K562 (cell line): ENCODE data around the gene CERS6. TPM values are rescaled to one million over a fixed set of nuclear protein-coding genes. Genes with fewer than 3 reads are reported as not detected.
A peak's percentile ranks its signal among the peaks of the same experiment; 100 is the strongest.

ENCODE experiments used
- DNMT1 ChIP-seq: fragments of 450-650 bp; IDR thresholded peaks from 2 replicates; pipeline ENCODE4 v1.6.1; 2016; ENCODE audit warnings: antibody characterized with exemption, mild to moderate bottlenecking
- ZBTB40 ChIP-seq, 2 experiments: fragments of 450-650 bp in 1 of 2; sonication (generic) in 1 of 2; formaldehyde crosslinking in 1 of 2; IDR thresholded peaks; 2 replicates each; pipeline versions ENCODE4 v1.7.1 to v1.9.0; 2016 to 2022; ENCODE audit warnings: inconsistent platforms in 1 of 2, mild to moderate bottlenecking in 1 of 2, missing genetic modification reagents in 1 of 2
- polyA plus RNA-seq, 8 experiments: library from polyadenylated mRNA; depleted of rRNA in 4 of 8; stranded (reverse) in 5 of 8; unstranded in 3 of 8; fragments of >200 nt; fragmentation: Nextera tagmentation in 2 of 8; fragmentation: Illumina TruSeq in 1 of 8; extraction: Ambion mirVana in 2 of 8; extraction: Trizol in 1 of 8; gene quantifications; 2 replicates each; pipeline versions ENCODE4 v1.2.1 to v1.2.3, GENCODE V29; 2011 to 2014; ENCODE audit warnings: inconsistent platforms in 1 of 8, missing spikeins in 1 of 8
- total RNA-seq, 7 experiments: library from RNA; depleted of rRNA in 6 of 7; stranded (reverse); fragments of >200 nt in 6 of 7; fragmentation: Illumina TruSeq in 2 of 7; extraction: Trizol in 2 of 7; gene quantifications; 2 replicates each; pipeline versions ENCODE4 v1.2.1 to v1.2.3, GENCODE V29; 2011 to 2021; ENCODE audit warnings: low replicate concordance in 1 of 7

CERS6 gene
- total and polyA plus RNA-seq, 9 of the 15 experiments (the other 6 are each of a cell fraction or from before 2014, with no cell fraction given), result 1.6 to 13.6 (median 11.4) TPM

- TF ChIP-seq ZBTB40 (IDR thresholded peaks at IDR 0.05) (peak; percentile 30; the same call in 1 of the 2 replicates), ZBTB40 (CRISPR knock-in tag; IDR thresholded peaks at IDR 0.05) (no peak), DNMT1 (no peak)
- TF ChIP-seq, all 486 proteins: peak for 5
Observed at GRCh38 chr2:168457190-168457895, 1.3 kb downstream of the CERS6 start (continued).
